ENCODE results near the gene PRSS53.
"Not testable (repeated sequence)": the region's sequence is repeated elsewhere in the genome, so short reads cannot be mapped to it uniquely, and the experiment has no call there.

PRSS53 gene

GRCh38 chr16:31088459-31089183, at the start of gene PRSS53:
PRSS53 (minus strand) TSS chr16:31088943; CDS start chr16:31088809, 134 bp downstream.
- no peak for DNase-seq (ENCODE audit: low read depth)

DNA sequence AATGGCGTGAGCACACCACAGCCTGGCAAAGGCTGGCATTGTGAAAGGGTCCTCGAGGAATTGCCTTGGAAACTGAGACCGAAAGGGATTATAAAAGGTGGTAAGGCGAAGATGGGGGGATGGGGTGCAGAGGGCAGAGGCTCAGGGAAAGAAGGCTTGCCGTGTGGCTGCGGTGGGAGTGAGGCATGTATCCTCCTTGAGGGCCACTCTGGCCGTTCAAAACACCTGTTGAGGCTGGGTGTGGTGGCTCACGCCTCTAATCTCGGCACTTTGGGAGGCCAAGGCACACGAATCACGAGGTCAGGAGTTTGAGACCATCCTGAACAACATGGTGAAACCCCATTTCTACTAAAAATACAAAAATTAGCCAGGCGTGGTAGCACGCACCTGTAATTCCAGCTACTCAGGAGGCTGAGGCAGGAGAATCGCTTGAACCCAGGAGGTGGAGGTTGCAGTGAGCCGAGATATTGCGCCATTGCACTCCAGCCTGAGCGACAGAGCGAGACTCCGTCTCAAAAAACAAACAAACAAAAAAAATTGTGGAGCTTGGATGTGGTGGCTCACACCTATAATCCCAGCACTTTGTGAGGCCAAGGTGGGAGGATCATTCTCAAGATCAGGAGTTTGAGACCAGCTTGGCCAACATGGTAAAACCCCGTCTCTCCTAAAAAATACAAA, 48.2 kb upstream of the PRSS53 start:
- DNase-seq (ENCODE audit: low read depth), result not testable (repeated sequence)

GRCh38 chr16:31136287-31136662, 47.5 kb upstream of the PRSS53 start:
- DNase-seq (ENCODE audit: low read depth), result no peak

DNA sequence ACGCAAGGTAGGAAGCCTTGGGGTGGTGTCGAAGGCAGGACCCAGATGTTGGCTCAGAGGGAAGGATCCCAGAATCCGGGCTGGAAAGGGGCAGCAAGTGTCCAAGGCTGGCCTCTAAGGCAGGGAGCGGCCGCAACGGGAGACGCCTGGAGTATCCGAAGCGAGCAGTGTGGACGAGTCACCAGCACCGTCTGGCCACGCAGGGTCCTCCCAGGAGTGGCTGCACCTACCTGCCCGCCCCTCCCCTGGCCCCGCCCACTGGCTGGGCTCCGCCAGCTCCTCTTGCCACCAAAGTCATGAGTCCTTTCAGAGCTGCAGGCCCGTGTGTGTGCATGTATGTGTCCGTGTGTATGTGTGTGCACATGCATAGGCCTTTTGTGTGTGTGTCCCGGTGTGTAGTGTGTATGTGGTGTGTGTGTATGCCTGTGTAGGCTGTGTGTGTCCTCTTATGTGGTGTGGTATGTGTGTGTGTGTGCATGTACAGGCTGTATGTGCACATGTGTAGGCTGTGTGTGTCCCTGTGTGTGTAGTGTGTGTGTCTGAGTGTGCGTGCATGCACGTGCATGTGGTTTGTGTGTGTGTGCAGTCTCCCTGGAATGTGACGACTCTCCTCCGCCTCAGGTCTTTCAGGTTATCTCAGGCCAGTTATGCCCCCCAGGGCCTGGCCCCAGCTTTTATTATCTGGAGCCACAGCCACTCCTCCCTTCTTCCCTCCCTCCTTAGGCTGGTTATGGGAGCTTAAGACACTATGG, 47.0 kb upstream of the PRSS53 start, which contains the start of gene PRSS8:
PRSS8 (minus strand) TSS at position 193 of the 752 bp plus-strand sequence. CDS start 229 bp downstream, outside the sequence.
- DNase-seq (ENCODE audit: low read depth), result no peak

DNA sequence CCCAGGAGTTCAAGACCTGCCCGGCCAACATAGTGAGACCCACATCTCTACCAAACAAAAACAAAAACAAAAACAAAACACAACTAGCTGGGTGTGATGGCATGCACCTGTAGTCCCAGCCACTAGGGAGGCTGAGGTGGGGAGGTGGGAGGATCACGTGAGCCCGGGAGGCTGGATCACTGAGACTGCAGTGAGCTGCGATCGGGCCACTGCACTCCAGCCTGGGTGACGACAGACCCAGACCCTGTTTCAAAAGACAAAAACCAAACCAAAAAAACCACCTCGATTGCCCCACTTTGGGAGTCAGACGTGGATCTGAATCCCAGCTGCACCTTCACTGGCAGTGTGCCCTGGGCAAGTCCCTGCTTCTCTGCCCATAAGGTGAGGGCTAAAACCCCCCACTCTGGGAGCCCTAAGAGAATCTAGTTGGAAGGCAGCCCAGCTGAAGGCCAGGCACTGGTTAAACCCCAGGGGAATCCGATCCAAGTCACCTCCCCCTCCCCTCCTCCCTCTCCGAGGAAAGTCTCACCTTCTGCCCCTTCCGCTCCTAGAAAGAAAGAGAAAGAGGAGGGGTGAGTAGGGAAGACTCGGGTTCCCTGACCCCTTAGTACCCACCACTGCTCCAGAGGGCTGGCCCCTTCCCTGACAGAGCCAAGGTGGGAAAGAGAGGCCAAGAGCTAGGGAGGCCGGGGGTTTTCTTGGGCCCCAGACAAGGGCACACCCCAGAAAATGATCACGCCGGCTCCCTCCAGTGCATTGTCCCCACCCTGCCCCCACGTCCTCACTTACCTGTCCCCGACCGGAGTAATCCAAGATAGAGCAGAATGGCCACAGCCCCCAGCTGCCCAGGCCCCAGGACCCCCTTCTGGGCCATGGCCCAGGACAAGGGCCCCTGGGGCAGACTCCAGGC, 46.1 kb upstream of the PRSS53 start:
- DNase-seq (ENCODE audit: low read depth), result no peak

DNA sequence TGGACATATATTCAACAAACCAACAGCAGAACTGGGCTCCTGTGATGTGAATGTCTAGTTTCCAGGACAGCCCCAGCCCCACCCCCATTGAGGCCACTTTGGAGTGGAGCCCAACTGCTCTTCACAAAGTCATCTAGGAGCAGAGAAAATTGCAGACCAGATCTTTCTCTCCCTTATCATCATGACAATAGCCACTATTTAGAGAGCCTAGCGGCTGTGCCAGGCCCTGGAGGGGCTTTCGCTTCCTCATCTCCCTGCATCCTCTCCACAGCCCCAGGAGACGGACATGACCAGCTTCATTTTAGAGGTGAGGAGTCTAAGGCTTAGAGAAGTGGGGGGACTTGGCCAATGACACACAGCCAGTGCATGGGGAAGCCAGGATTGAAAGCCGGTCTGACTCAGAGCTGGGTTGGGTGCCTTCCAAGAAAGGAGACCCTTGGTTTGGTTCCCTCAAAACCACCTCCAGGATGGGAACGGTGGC, 45.4 kb upstream of the PRSS53 start:
- DNase-seq (ENCODE audit: low read depth), result no peak

- no peak for DNase-seq (ENCODE audit: low read depth)
Observed at GRCh38 chr16:31133046-31133501, 44.3 kb upstream of the PRSS53 start.

DNA sequence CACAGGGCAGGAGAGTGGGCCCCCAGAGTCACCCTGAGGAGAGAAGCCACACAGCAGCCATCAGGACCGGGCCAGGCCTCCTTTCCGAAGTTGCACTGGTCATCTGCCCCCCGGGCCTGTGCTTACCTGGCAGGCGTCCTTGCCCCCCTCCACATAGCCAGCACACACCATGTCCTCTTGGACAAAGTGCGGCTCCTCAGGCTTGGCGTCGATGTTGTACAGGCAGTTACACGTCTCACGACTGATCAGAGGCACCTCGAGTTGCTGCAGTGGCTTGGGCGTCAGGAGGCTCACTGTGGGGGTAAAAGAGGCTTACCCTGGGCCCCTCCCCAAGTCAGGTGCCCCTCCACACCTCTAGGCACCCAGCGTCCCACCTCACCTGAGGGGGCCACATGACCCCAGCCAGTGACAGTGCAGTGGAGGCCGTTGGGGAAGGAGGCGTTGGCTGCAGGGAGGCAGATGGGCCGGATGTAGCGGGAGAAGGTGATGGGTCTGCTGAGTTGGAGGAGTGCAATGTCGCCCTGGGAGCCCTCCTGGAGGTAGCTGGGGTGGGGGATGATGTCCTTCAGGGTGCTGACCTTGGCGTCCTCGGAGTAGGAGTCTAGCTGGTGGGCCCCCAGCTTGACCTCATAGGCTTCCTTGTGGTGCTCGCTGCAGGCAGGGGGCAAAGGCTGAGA, 43.7 kb upstream of the PRSS53 start:
- DNase-seq (ENCODE audit: low read depth), result no peak

GRCh38 chr16:31131841-31132271, 43.1 kb upstream of the PRSS53 start:
- no peak for DNase-seq (ENCODE audit: low read depth)

DNA sequence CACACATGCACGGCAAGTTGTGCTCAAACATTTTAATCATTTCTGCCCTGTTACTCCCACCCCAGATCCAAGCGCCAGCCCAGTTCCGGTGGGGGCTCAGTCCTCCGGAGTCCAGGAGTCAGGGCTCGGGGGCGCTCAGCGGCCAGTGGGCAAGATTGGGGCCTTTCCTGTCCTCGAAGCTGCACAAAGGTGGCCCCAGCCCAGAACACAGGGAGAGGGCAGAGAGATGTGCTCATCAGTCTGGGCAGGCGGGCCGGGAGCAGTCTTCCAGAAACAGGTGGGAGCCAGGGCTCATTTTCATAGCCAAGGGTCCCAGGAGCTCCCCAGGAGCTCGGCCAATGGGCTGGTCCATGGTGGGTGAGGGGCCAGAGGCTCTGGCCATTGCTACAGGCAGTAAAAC, 42.7 kb upstream of the PRSS53 start:
- DNase-seq (ENCODE audit: low read depth), result no peak

DNA sequence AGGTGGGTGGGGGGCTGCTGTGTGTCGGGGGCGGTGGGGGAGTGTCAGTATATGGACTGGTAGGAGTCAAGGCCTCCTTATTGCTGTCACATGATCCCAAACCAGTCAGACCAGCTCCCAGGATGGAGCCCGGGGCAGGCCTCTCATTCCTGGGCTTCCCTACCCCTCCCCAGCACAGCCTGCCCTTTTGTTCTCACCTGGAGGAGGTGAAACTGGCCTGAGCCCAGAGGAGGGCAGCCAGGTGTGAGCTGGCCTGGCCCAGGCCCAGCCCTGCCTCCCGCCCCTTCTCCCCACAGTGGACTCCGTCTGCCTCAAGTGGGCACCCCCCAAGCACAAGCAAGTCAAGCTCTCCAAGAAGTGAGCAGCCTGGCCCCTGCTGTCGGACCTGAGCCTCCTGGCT, 42.2 kb upstream of the PRSS53 start:
- DNase-seq (ENCODE audit: low read depth), result no peak

GRCh38 chr16:31130336-31130891, 41.7 kb upstream of the PRSS53 start:
- no peak for DNase-seq (ENCODE audit: low read depth)

GRCh38 chr16:31129568-31130335, 41.0 kb upstream of the PRSS53 start:
- no peak for DNase-seq (ENCODE audit: low read depth)

DNA sequence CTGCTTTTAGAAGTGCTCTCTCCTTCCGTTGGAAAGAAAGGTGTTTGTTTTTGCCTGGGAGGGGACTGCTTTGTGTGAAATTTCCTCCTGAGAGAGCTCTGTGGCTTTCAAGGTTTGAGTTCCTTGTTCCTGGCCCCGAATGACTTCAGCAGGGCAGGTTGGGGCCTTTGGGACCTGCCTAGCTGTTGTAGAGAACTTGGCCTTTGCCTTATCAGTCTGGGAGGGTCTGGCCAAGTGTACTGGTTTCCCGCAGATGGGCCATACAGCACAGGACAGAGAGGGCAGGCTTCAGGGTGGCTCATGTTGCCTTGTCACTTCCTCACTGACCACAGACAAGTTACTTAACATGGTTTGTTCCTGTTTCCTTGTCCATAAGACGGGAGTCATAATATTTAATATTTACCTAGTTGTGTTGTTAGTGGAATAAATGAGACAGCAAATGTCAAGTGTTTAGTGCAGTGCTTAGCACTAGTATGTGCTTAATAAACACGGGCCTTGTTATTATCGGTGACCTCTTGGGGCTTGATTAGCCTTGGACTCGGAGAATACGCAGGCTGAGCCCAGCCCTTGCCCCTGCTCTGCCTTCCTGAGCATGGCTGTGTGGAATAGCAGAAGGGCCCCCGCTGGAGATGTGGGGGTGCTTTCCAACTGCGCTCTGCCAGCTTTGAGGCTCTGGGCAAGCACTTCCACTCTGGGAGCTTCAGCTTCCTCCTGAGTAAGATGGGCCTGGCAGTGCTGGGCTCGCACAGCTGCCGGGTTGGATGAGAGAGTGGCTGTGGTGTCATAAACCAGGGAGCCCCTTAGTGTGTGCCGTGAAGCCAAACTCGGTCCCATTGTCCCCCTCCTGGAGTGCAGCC, 40.2 kb upstream of the PRSS53 start:
- no peak for DNase-seq (ENCODE audit: low read depth)

DNA sequence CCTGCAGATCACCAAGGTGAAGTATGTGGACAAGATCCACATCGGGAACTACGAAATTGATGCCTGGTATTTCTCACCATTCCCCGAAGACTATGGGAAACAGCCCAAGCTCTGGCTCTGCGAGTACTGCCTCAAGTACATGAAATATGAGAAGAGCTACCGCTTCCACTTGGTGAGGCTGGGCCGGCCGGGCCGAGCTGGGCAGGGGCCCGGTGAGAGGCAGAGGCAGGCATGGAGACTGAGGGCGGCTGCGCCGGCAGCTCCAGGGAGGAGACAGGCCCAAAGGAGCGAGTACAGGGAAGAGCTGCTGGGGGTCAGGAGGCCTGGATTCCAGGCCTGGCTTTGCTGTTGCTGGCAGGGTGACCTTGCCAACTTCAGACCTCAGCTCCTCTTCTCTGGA, 38.4 kb upstream of the PRSS53 start:
- no peak for DNase-seq (ENCODE audit: low read depth)

DNA sequence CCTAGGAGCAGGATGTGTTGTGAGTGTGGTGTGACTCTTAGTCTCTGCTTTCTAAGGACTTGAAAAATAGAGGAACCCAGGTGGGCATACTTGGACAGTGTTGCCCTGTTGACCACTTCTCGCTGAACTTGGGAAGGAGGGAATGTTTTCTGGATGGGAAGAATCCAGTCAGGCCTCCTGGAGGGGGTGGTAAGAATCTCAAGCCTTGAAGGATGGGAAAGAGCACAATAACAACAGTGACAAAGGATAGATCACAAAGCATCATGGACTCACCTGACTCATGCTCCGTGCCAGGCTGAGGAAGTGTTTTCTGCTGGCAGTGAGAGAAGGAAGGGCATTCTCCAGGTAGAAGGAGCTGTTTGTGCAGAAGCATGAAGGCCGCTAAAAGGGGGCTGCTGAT, 37.1 kb upstream of the PRSS53 start:
- no peak for DNase-seq (ENCODE audit: low read depth)

GRCh38 chr16:31120129-31120528, 31.4 kb upstream of the PRSS53 start:
- no peak for DNase-seq (ENCODE audit: low read depth)

GRCh38 chr16:31118223-31119155, 29.7 kb upstream of the PRSS53 start:
- DNase-seq (ENCODE audit: low read depth), result peak; percentile 60
